Activated CD8-positive, alpha-beta memory T cell treated with anti-CD3 and anti-CD28 coated beads, Interleukin-2, amount 50 U/mL, for 1 hour (primary cell): ENCODE results near the gene NMB.

Experiments used
- DNase-seq: peaks from one replicate; pipeline ENCODE4 v3.0.0-alpha.2; 2020; ENCODE audit errors: extremely low read depth

The NMB gene

GRCh38 chr15:84616235-84616634 lies 41.8 kb downstream of the NMB start:
- no peak for DNase-seq

- no peak for DNase-seq
Measured at GRCh38 chr15:84611631-84612030, 46.4 kb downstream of the NMB start.

- no peak for DNase-seq
Measured at GRCh38 chr15:84609818-84610525, 48.0 kb downstream of the NMB start.

- no peak for DNase-seq
Measured at GRCh38 chr15:84608707-84609284, 49.2 kb downstream of the NMB start.

- DNase-seq = no peak
Measured at GRCh38 chr15:84606653-84607120, 51.3 kb downstream of the NMB start.

- DNase-seq = no peak
Measured at GRCh38 chr15:84605554-84605882, 52.5 kb downstream of the NMB start.
